Urinary bladder (tissue), 4 donors: ENCODE results near the gene MEST. TPM values are rescaled to one million over a fixed set of nuclear protein-coding genes. Genes with fewer than 3 reads are reported as not detected.
"Not testable (repeated sequence)": the region's sequence is repeated elsewhere in the genome, so short reads cannot be mapped to it uniquely, and the experiment has no call there.

Experiments used
- DNase-seq: peaks from one replicate; pipeline ENCODE4 v3.0.0-alpha.2; 2015; ENCODE audit errors: extremely low spot score
- H3K27ac ChIP-seq: one replicate; pipeline ENCODE4 v1.5.1; 2013; ENCODE audit warnings: low read depth, mild to moderate bottlenecking, moderate library complexity
- H3K36me3 ChIP-seq: one replicate; pipeline ENCODE4 v1.6.1; 2013; ENCODE audit warnings: mild to moderate bottlenecking, moderate library complexity; ENCODE audit not compliant: insufficient read depth
- H3K4me1 ChIP-seq: one replicate; pipeline ENCODE4 v1.6.1; 2013; ENCODE audit warnings: mild to moderate bottlenecking, moderate library complexity; ENCODE audit not compliant: insufficient read depth
- H3K4me3 ChIP-seq: one replicate; pipeline ENCODE4 v1.5.1; 2013; ENCODE audit warnings: low read depth, low read length
- WGBS: extraction: QIAGEN DNeasy Blood & Tissue Kit; methylation state at CpG from one replicate; pipeline ENCODE4 v1.1.7; 2013; 5-methylcytosine and 5-hydroxymethylcytosine counted together
- polyA plus RNA-seq: library from polyadenylated mRNA; stranded (reverse); fragments of 200-250 nt; gene quantifications from one replicate; pipeline ENCODE4 v1.2.3, GENCODE V29; 2013
- total RNA-seq: library from RNA; depleted of rRNA; stranded (reverse); fragments of >200 nt; gene quantifications from one replicate; pipeline ENCODE4 v1.2.3, GENCODE V29; 2014
- donor health status: healthy with polysubstance abuse.
- donor health status: healthy.

The MEST gene
- total and polyA plus RNA-seq, 2 donors: 6.7 to 259 TPM

- no peak overlapping the region for H3K4me3 ChIP-seq
- no peak overlapping the region for H3K27ac ChIP-seq
- H3K4me1 ChIP-seq: no peaks in the 10 kb centered on the region
- DNase-seq: no peak
- 79% methylated on average over 3 of the region's 3 CpGs for WGBS
- H3K36me3 ChIP-seq: peaks cover 3% of the 10 kb centered on the region
Measured at GRCh38 chr7:130515315-130516040, 23.6 kb downstream of the MEST start.

- Histone ChIP-seq H3K4me1 (no peaks in the 10 kb centered on the region), H3K4me3 (no peak overlapping the region), H3K27ac (no peak overlapping the region), H3K36me3 (no peaks in the 10 kb centered on the region)
- no peak for DNase-seq
- WGBS: 86% methylated on average over 4 of the region's 4 CpGs
Measured at GRCh38 chr7:130521258-130521951, 29.5 kb downstream of the MEST start.

GRCh38 chr7:130523519-130524125 is 31.7 kb downstream of the MEST start:
- H3K4me1 ChIP-seq, H3K27ac ChIP-seq, DNase-seq, H3K4me3 ChIP-seq, H3K36me3 ChIP-seq: not testable (repeated sequence)
- WGBS: 91% methylated on average over 17 of the region's 17 CpGs

GRCh38 chr7:130524628-130525027 is 32.7 kb downstream of the MEST start:
- no peaks in the 10 kb centered on the region for H3K4me1 ChIP-seq
- no peaks in the 10 kb centered on the region for H3K36me3 ChIP-seq
- DNase-seq: no peak
- H3K4me3 ChIP-seq: no peak overlapping the region
- H3K27ac ChIP-seq: no peak overlapping the region
- WGBS: 94% methylated on average over 5 of the region's 5 CpGs

GRCh38 chr7:130527752-130528355 is 36.0 kb downstream of the MEST start:
- not testable (repeated sequence) for H3K27ac ChIP-seq, H3K4me1 ChIP-seq, DNase-seq, H3K4me3 ChIP-seq, H3K36me3 ChIP-seq
- WGBS: 90% methylated on average over 17 of the region's 17 CpGs

DNA sequence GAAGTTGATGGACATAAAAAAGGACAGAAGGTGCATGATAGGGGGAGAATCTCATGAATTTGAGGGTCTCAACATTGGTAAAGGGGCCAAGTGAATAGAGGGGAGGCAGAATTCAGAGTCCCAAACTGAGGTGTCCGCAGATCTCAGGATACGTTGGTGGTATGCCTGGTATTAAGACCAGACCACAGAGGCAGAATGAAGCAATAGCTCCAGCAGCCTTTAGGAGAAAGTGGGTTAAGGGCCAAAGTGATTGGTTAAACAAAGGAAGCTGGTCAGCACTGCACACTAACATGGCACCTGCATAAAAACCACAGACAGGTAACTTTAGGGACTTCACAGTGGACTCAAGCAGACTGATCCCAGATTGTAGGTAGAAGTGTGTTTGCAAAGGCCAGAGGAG is 37.5 kb downstream of the MEST start:
- Histone ChIP-seq H3K4me3 (no peak overlapping the region), H3K27ac (no peak overlapping the region), H3K4me1 (no peaks in the 10 kb centered on the region), H3K36me3 (no peaks in the 10 kb centered on the region)
- DNase-seq: no peak
- WGBS: 91% methylated on average over 2 of the region's 2 CpGs

- not testable (repeated sequence) for H3K4me1 ChIP-seq, H3K36me3 ChIP-seq, H3K4me3 ChIP-seq, DNase-seq, H3K27ac ChIP-seq
- 87% methylated on average over 6 of the region's 6 CpGs for WGBS
Measured at GRCh38 chr7:130537894-130538293, 46.0 kb downstream of the MEST start.

DNA sequence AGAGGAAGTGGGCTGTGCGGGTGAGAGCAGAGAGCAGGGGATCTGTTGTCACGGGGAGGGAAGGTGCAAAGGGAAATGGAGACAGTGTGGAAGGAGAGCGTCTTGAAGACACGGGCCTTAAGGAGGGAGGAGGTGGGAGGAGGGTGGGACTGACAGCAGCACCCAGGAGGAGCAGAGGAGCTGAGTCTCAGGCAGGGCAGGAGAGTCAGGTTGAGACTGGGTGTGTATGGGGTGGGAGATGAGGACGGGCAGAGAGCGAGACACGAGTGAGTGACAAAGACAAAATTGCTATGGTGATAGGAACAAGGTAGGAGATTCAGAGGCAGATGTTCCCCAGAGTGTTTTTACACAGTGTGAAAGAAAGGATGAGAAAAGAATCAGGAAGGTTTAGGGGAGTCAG is 49.4 kb downstream of the MEST start:
- WGBS: 87% methylated on average over 7 of the region's 7 CpGs

DNA sequence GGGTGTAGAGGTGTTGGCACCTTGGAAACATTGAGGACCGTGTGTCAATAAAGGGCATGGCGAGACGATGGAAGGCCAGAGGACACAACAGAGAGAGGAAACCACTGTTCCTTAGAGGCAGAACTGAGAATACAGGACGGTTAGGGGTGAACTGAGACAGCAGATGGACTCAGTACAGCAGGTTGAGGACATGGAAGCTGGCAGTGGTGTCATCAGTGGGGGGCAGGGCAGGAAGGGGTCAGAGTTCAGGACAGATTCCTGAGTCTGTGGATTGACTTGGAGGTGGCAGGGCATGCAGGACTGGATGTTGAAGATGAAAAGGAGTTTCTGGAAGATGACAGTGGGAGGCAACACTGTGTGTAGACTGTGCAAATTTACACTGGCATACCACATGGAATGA is 50.4 kb downstream of the MEST start:
- H3K4me1 ChIP-seq, H3K36me3 ChIP-seq, H3K4me3 ChIP-seq, H3K27ac ChIP-seq, DNase-seq: not testable (repeated sequence)
- 90% methylated on average over 4 of the region's 4 CpGs for WGBS

More for the DNA sequence above, 49.4 kb downstream of the MEST start:
- H3K27ac ChIP-seq, H3K36me3 ChIP-seq, H3K4me3 ChIP-seq, H3K4me1 ChIP-seq, DNase-seq: not testable (repeated sequence)

- Histone ChIP-seq H3K36me3 (no peaks in the 10 kb centered on the region), H3K4me1 (no peaks in the 10 kb centered on the region), H3K4me3 (no peak overlapping the region), H3K27ac (no peak overlapping the region)
- DNase-seq: no peak
- WGBS: 98% methylated on average over 2 of the region's 2 CpGs
Measured at GRCh38 chr7:130543487-130544010, 51.7 kb downstream of the MEST start.

- no peak for DNase-seq
- no peak overlapping the region for H3K27ac ChIP-seq
- WGBS: 99% methylated on average over 1 of the region's 1 CpG
- no peak overlapping the region for H3K4me3 ChIP-seq
- no peaks in the 10 kb centered on the region for H3K4me1 ChIP-seq
- H3K36me3 ChIP-seq: no peaks in the 10 kb centered on the region
Measured at GRCh38 chr7:130544356-130544755, 52.5 kb downstream of the MEST start.

GRCh38 chr7:130553398-130554029 is 61.6 kb downstream of the MEST start:
- DNase-seq: no peak
- Histone ChIP-seq H3K36me3 (peaks cover 6% of the 10 kb centered on the region), H3K4me3 (no peak overlapping the region), H3K27ac (no peak overlapping the region), H3K4me1 (no peaks in the 10 kb centered on the region)
- 89% methylated on average over 3 of the region's 3 CpGs for WGBS

GRCh38 chr7:130554481-130554880 is 62.6 kb downstream of the MEST start:
- Histone ChIP-seq H3K4me3 (no peak overlapping the region), H3K4me1 (no peaks in the 10 kb centered on the region), H3K27ac (no peak overlapping the region), H3K36me3 (peaks cover 6% of the 10 kb centered on the region)
- WGBS: 81% methylated on average over 3 of the region's 3 CpGs
- DNase-seq: no peak
